WTC11 (cell line): ENCODE results near the gene NDUFS5.

Source experiments
- CREM ChIP-seq: sonication (generic); formaldehyde crosslinking; IDR thresholded peaks from 2 replicates; pipeline ENCODE4 v1.8.1; 2022; ENCODE audit warnings: mild to moderate bottlenecking, missing genetic modification reagents, moderate library complexity
- CTCF ChIP-seq: fragments of 200-600 bp; IDR thresholded peaks from 2 replicates; pipeline ENCODE4 v1.8.0; 2022; ENCODE audit warnings: antibody characterized with exemption
- EMX1 ChIP-seq: fragments of 250-450 bp; sonication (Bioruptor Pico); IDR thresholded peaks from 2 replicates; pipeline ENCODE4 v1.8.0; 2021; ENCODE audit warnings: mild to moderate bottlenecking
- IRF1 ChIP-seq: sonication (generic); formaldehyde crosslinking; IDR thresholded peaks from 2 replicates; pipeline ENCODE4 v1.8.0; 2023; ENCODE audit warnings: missing genetic modification reagents
- NFE2L1 ChIP-seq: sonication (generic); formaldehyde crosslinking; IDR thresholded peaks from 2 replicates; pipeline ENCODE4 v1.8.1; 2023; ENCODE audit warnings: missing genetic modification reagents
- PRDM15 ChIP-seq: sonication (generic); formaldehyde crosslinking; IDR thresholded peaks from 2 replicates; pipeline ENCODE4 v1.8.0; 2022; ENCODE audit warnings: missing genetic modification reagents
- TP53 ChIP-seq: sonication (generic); formaldehyde crosslinking; IDR thresholded peaks from 2 replicates; pipeline ENCODE4 v1.8.1; 2023; ENCODE audit warnings: mild to moderate bottlenecking, missing genetic modification reagents
- ZNF138 ChIP-seq: sonication (generic); formaldehyde crosslinking; conservative IDR thresholded peaks from 2 replicates; pipeline ENCODE4 v1.8.1; 2022; ENCODE audit warnings: mild to moderate bottlenecking, moderate library complexity, missing genetic modification reagents
- ZNF317 ChIP-seq: sonication (generic); formaldehyde crosslinking; IDR thresholded peaks from 2 replicates; pipeline ENCODE4 v1.8.1; 2023; ENCODE audit warnings: low read depth, mild to moderate bottlenecking, moderate library complexity, missing genetic modification reagents, borderline replicate concordance
- TF ChIP-seq, protein P1 (sequence below): sonication (generic); formaldehyde crosslinking; IDR thresholded peaks from 2 replicates; pipeline ENCODE4 v1.8.1; 2023; ENCODE audit warnings: mild to moderate bottlenecking, missing genetic modification reagents, moderate library complexity
- TF ChIP-seq, protein P2 (sequence below): sonication (generic); formaldehyde crosslinking; IDR thresholded peaks from 2 replicates; pipeline ENCODE4 v1.8.0; 2022; ENCODE audit warnings: mild to moderate bottlenecking, missing genetic modification reagents
- TF ChIP-seq, protein P3 (sequence below): sonication (generic); formaldehyde crosslinking; IDR thresholded peaks from 2 replicates; pipeline ENCODE4 v1.8.1; 2022; ENCODE audit warnings: mild to moderate bottlenecking, missing genetic modification reagents, moderate library complexity, borderline replicate concordance
- TF ChIP-seq, protein P4 (sequence below): sonication (generic); formaldehyde crosslinking; IDR thresholded peaks from 2 replicates; pipeline ENCODE4 v1.8.0; 2022; ENCODE audit warnings: mild to moderate bottlenecking, missing genetic modification reagents

- TF ChIP-seq, protein P1, sequence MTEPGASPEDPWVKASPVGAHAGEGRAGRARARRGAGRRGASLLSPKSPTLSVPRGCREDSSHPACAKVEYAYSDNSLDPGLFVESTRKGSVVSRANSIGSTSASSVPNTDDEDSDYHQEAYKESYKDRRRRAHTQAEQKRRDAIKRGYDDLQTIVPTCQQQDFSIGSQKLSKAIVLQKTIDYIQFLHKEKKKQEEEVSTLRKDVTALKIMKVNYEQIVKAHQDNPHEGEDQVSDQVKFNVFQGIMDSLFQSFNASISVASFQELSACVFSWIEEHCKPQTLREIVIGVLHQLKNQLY (CRISPR knock-in tag): no peak
- TF ChIP-seq NFE2L1 (no peak), CTCF (no peak), TP53 (CRISPR knock-in tag) (no peak), PRDM15 (no peak), ZNF317 (CRISPR knock-in tag) (no peak), IRF1 (CRISPR knock-in tag) (no peak), CREM (no peak), ZNF138 (CRISPR knock-in tag) (no peak), EMX1 (CRISPR knock-in tag) (no peak)
- TF ChIP-seq, protein P2, sequence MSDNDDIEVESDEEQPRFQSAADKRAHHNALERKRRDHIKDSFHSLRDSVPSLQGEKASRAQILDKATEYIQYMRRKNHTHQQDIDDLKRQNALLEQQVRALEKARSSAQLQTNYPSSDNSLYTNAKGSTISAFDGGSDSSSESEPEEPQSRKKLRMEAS (CRISPR knock-in tag): no peak
- TF ChIP-seq, protein P3, sequence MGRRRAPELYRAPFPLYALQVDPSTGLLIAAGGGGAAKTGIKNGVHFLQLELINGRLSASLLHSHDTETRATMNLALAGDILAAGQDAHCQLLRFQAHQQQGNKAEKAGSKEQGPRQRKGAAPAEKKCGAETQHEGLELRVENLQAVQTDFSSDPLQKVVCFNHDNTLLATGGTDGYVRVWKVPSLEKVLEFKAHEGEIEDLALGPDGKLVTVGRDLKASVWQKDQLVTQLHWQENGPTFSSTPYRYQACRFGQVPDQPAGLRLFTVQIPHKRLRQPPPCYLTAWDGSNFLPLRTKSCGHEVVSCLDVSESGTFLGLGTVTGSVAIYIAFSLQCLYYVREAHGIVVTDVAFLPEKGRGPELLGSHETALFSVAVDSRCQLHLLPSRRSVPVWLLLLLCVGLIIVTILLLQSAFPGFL: no peak
- TF ChIP-seq, protein P4, sequence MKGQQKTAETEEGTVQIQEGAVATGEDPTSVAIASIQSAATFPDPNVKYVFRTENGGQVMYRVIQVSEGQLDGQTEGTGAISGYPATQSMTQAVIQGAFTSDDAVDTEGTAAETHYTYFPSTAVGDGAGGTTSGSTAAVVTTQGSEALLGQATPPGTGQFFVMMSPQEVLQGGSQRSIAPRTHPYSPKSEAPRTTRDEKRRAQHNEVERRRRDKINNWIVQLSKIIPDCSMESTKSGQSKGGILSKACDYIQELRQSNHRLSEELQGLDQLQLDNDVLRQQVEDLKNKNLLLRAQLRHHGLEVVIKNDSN (CRISPR knock-in tag): no peak
Observed at GRCh38 chr1:39048745-39049370, 22.7 kb downstream of the NDUFS5 start.
